ENCODE data around the gene EPYC.

EPYC gene

GRCh38 chr12:90916516-90916915 lies 88.3 kb downstream of the EPYC start:
- FAIRE-seq, result no peak
- TF ChIP-seq CTCF (IDR thresholded peaks at IDR 0.05; ENCODE audit: insufficient read depth, missing control alignments), result no peak
- no peak for DNase-seq (ENCODE audit: insufficient read length, low spot score)

GRCh38 chr12:90915353-90915752 lies 89.4 kb downstream of the EPYC start:
- DNase-seq (ENCODE audit: insufficient read length, low spot score), result no peak
- TF ChIP-seq CTCF (IDR thresholded peaks at IDR 0.05; ENCODE audit: insufficient read depth, missing control alignments), result no peak
- no peak for FAIRE-seq

Measured in D721Med (cell line).